Astrocyte (in vitro differentiated cells and primary cell): ENCODE measurements around the gene CD276. TPM values are rescaled to one million over a fixed set of nuclear protein-coding genes. Genes with fewer than 3 reads are reported as not detected.
A peak's percentile ranks its signal among the peaks of the same experiment; 100 is the strongest.

Experiments used
- DNase-seq: peaks from one replicate; pipeline ENCODE4 v3.0.0-alpha.2; 2010; ENCODE audit warnings: low read depth
- FAIRE-seq: peaks from 2 replicates; lab custom pipeline; 2011; peaks lifted over from hg19 to GRCh38; lab: Jason Lieb, UNC
- H2AFZ ChIP-seq: 2 replicates; pipeline ENCODE4 v1.6.0; 2012; ENCODE audit warnings: low read depth, low read length, inconsistent platforms
- H3K27ac ChIP-seq: 2 replicates; pipeline ENCODE4 v1.5.1; 2011; ENCODE audit warnings: low read depth, low read length, inconsistent platforms
- H3K27me3 ChIP-seq: 2 replicates; pipeline ENCODE4 v1.6.0; 2011; ENCODE audit warnings: low read length, inconsistent platforms; ENCODE audit not compliant: insufficient read depth
- H3K36me3 ChIP-seq: 2 replicates; pipeline ENCODE4 v1.5.1; 2011; ENCODE audit warnings: low read length, inconsistent platforms; ENCODE audit not compliant: insufficient read depth
- H3K4me1 ChIP-seq: 2 replicates; pipeline ENCODE4 v1.5.1; 2011; ENCODE audit warnings: low read length, inconsistent platforms; ENCODE audit not compliant: insufficient read depth
- H3K4me2 ChIP-seq: 2 replicates; pipeline ENCODE4 v1.6.0; 2012; ENCODE audit warnings: low read length, inconsistent platforms
- H3K4me3 ChIP-seq: 2 replicates; pipeline ENCODE4 v1.5.1; 2011; ENCODE audit warnings: low read depth, mild to moderate bottlenecking, low read length, inconsistent platforms; ENCODE audit not compliant: insufficient read depth
- H3K79me2 ChIP-seq: 2 replicates; pipeline ENCODE4 v1.6.0; 2012; ENCODE audit warnings: mild to moderate bottlenecking, low read length, inconsistent platforms; ENCODE audit not compliant: insufficient read depth
- H3K9ac ChIP-seq: 2 replicates; pipeline ENCODE4 v1.6.0; 2012; ENCODE audit warnings: mild to moderate bottlenecking, low read length, inconsistent platforms
- H3K9me3 ChIP-seq: 2 replicates; pipeline ENCODE4 v1.5.1; 2012; ENCODE audit warnings: low read depth, mild to moderate bottlenecking, low read length, inconsistent platforms; ENCODE audit not compliant: insufficient read depth
- H4K20me1 ChIP-seq: 2 replicates; pipeline ENCODE4 v1.6.0; 2012; ENCODE audit warnings: low read length, inconsistent platforms; ENCODE audit not compliant: insufficient read depth
- H3K27ac Mint-ChIP-seq: one replicate; pipeline ENCODE4 v1.8.0; 2021; ENCODE audit warnings: mild to moderate bottlenecking, mixed read lengths; ENCODE audit not compliant: unreplicated experiment
- H3K27me3 Mint-ChIP-seq: one replicate; pipeline ENCODE4 v1.8.0; 2021; ENCODE audit warnings: low read depth, mixed read lengths; ENCODE audit not compliant: unreplicated experiment
- H3K36me3 Mint-ChIP-seq: one replicate; pipeline ENCODE4 v1.8.0; 2021; ENCODE audit warnings: low read depth, mixed read lengths; ENCODE audit not compliant: unreplicated experiment
- H3K4me1 Mint-ChIP-seq: one replicate; pipeline ENCODE4 v1.8.0; 2021; ENCODE audit warnings: low read depth, mixed read lengths; ENCODE audit not compliant: unreplicated experiment
- H3K4me3 Mint-ChIP-seq: one replicate; pipeline ENCODE4 v1.8.0; 2021; ENCODE audit warnings: mild to moderate bottlenecking, moderate library complexity, mixed read lengths; ENCODE audit not compliant: unreplicated experiment
- H3K9me3 Mint-ChIP-seq: one replicate; pipeline ENCODE4 v1.8.0; 2021; ENCODE audit warnings: mild to moderate bottlenecking, mixed read lengths; ENCODE audit not compliant: unreplicated experiment
- EZH2 ChIP-seq: IDR thresholded peaks from 2 replicates; pipeline ENCODE4 v1.6.1; 2012; ENCODE audit warnings: mild to moderate bottlenecking, low read length, inconsistent platforms; ENCODE audit not compliant: insufficient read depth
- total RNA-seq: library from RNA; stranded (reverse); gene quantifications from 2 replicates; pipeline ENCODE4 v1.2.1, GENCODE V29; 2021
- TF ChIP-seq, protein P1 (sequence below): IDR thresholded peaks from 2 replicates; pipeline ENCODE4 v1.5.1; 2011; ENCODE audit warnings: low read depth, mild to moderate bottlenecking, inconsistent platforms, low read length, moderate library complexity; ENCODE audit not compliant: insufficient read depth

CD276 gene
- total RNA-seq, 1 donor from 2014 or later = 225 TPM

DNA sequence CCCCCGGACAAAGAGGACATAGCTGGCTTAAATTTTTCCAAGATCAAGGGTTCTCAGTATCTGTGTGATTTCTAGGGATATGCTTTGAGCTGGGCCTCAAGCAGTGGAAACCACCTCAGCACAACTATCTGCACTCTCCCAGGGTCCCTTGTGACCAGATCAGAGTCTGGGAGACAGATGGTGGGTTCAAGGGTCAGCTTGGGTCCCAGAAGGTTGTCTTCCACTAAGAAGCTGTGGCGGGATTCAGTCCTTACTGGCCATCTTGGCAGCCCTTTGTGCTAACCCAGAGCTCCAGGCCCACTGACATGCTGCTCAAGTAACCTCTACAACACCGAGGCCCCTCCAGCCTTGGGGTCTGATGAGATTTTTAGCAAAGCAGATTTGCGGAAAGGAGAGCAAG is 66.3 kb downstream of the CD276 start:
- H3K9me3 Mint-ChIP-seq = peaks cover 1% of the 10 kb centered on the region
- Histone ChIP-seq H3K4me1 (no peaks in the 10 kb centered on the region), H3K27me3 (no peaks in the 10 kb centered on the region), H3K27ac (no peak overlapping the region), H3K4me2 (no peak overlapping the region), H2AFZ (no peak overlapping the region), H3K4me3 (no peak overlapping the region), H3K9ac (no peak overlapping the region), H4K20me1 (peaks cover 8% of the 10 kb centered on the region), H3K79me2 (no peaks in the 10 kb centered on the region), H3K9me3 (no peaks in the 10 kb centered on the region), H3K36me3 (no peaks in the 10 kb centered on the region)
- DNase-seq (no peak), FAIRE-seq (no peak)
- H3K27ac Mint-ChIP-seq = no peak overlapping the region
- TF ChIP-seq, protein P1, sequence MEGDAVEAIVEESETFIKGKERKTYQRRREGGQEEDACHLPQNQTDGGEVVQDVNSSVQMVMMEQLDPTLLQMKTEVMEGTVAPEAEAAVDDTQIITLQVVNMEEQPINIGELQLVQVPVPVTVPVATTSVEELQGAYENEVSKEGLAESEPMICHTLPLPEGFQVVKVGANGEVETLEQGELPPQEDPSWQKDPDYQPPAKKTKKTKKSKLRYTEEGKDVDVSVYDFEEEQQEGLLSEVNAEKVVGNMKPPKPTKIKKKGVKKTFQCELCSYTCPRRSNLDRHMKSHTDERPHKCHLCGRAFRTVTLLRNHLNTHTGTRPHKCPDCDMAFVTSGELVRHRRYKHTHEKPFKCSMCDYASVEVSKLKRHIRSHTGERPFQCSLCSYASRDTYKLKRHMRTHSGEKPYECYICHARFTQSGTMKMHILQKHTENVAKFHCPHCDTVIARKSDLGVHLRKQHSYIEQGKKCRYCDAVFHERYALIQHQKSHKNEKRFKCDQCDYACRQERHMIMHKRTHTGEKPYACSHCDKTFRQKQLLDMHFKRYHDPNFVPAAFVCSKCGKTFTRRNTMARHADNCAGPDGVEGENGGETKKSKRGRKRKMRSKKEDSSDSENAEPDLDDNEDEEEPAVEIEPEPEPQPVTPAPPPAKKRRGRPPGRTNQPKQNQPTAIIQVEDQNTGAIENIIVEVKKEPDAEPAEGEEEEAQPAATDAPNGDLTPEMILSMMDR = no peak
- no peak for TF ChIP-seq EZH2
- peaks cover 65% of the 10 kb centered on the region for H3K27me3 Mint-ChIP-seq
- H3K36me3 Mint-ChIP-seq = peaks cover 2% of the 10 kb centered on the region
- peaks cover 14% of the 10 kb centered on the region for H3K4me1 Mint-ChIP-seq
- peak overlapping the region; percentile 45 for H3K4me3 Mint-ChIP-seq

GRCh38 chr15:73750951-73751350 is 66.8 kb downstream of the CD276 start:
- H3K27me3 Mint-ChIP-seq = peaks cover 70% of the 10 kb centered on the region
- no peaks in the 10 kb centered on the region for H3K27me3 ChIP-seq
- peaks cover 2% of the 10 kb centered on the region for H3K36me3 Mint-ChIP-seq

GRCh38 chr15:73751511-73751898 is 67.3 kb downstream of the CD276 start:
- no peak for FAIRE-seq
- TF ChIP-seq EZH2 = no peak
- TF ChIP-seq, protein P1 = no peak
- Mint-ChIP-seq H3K27ac (no peak overlapping the region), H3K27me3 (peaks cover 70% of the 10 kb centered on the region), H3K4me3 (peak overlapping the region; percentile 75), H3K4me1 (peaks cover 17% of the 10 kb centered on the region), H3K9me3 (peaks cover 1% of the 10 kb centered on the region), H3K36me3 (peaks cover 2% of the 10 kb centered on the region)
- no peak for DNase-seq
- no peaks in the 10 kb centered on the region for H3K27me3 ChIP-seq
- no peak overlapping the region for H3K9ac ChIP-seq
- no peak overlapping the region for H3K27ac ChIP-seq
- peaks cover 8% of the 10 kb centered on the region for H4K20me1 ChIP-seq
- no peaks in the 10 kb centered on the region for H3K79me2 ChIP-seq
- peak overlapping the region; percentile 44 for H3K4me2 ChIP-seq
- no peaks in the 10 kb centered on the region for H3K9me3 ChIP-seq
- peak overlapping the region; percentile 18 for H2AFZ ChIP-seq
- no peaks in the 10 kb centered on the region for H3K36me3 ChIP-seq
- no peak overlapping the region for H3K4me3 ChIP-seq
- no peaks in the 10 kb centered on the region for H3K4me1 ChIP-seq

More at GRCh38 chr15:73750951-73751350, 66.8 kb downstream of the CD276 start:
- H3K4me1 Mint-ChIP-seq = peaks cover 17% of the 10 kb centered on the region
- no peak for TF ChIP-seq EZH2
- TF ChIP-seq, protein P1 = no peak
- FAIRE-seq = no peak
- Histone ChIP-seq H3K4me3 (no peak overlapping the region), H3K9me3 (no peaks in the 10 kb centered on the region), H3K27ac (no peak overlapping the region), H3K4me2 (no peak overlapping the region), H2AFZ (no peak overlapping the region), H3K36me3 (no peaks in the 10 kb centered on the region), H3K79me2 (no peaks in the 10 kb centered on the region), H3K4me1 (no peaks in the 10 kb centered on the region), H4K20me1 (peaks cover 8% of the 10 kb centered on the region), H3K9ac (no peak overlapping the region)
- H3K9me3 Mint-ChIP-seq = peaks cover 1% of the 10 kb centered on the region
- peak overlapping the region; percentile 45 for H3K4me3 Mint-ChIP-seq
- H3K27ac Mint-ChIP-seq = no peak overlapping the region
- DNase-seq = no peak
